GM19438 (cell line): ENCODE measurements around the gene C17orf58.
A peak's percentile ranks its signal among the peaks of the same experiment; 100 is the strongest.
"Not testable (repeated sequence)": the region's sequence is repeated elsewhere in the genome, so short reads cannot be mapped to it uniquely, and the experiment has no call there.

ENCODE experiments used
- ATAC-seq: cut with Tn5 transposase; IDR thresholded peaks from one replicate; pipeline ENCODE4 v1.9.1; 2021; ENCODE audit warnings: low read depth; ENCODE audit not compliant: unreplicated experiment

The C17orf58 gene

DNA sequence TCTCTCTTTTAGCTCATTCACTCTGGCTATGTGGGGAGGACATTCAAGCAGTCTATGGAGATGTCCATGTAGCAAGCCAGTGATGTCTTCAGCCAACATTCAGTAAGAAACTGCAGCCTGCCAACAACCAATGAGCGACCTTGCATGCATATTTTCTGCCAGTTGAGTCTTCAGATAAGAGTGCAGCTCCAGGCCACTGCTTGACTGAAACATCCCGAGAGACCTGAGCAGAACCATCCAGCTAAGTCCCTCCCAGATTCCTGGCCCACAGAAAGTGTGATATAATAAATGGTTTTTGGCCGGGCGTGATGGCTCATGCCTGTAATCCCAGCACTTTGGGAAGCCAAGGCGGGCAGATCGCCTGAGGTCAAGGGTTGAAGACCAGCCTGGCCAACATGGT is 10.5 kb upstream of the C17orf58 start:
- ATAC-seq = no peak

DNA sequence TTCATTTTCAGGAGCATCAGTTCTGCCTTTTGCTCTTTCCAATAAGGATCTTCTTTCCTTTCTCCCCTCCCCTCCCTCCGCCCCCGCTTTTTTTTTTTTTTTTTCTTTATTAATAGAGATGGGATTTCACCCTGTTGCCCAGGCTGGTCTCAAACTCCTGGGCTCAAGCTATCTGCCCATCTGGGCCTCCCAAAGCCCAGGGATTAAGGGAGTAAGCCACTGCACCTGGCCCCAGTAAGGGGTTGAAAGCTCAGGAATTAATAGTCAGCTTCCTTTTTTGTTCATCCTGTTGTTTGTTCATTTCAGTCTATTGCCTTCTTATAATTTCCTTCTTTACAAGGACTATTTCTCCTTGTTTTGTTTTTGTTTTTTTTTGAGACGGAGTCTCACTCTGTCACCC is 7.9 kb upstream of the C17orf58 start:
- no peak for ATAC-seq

DNA sequence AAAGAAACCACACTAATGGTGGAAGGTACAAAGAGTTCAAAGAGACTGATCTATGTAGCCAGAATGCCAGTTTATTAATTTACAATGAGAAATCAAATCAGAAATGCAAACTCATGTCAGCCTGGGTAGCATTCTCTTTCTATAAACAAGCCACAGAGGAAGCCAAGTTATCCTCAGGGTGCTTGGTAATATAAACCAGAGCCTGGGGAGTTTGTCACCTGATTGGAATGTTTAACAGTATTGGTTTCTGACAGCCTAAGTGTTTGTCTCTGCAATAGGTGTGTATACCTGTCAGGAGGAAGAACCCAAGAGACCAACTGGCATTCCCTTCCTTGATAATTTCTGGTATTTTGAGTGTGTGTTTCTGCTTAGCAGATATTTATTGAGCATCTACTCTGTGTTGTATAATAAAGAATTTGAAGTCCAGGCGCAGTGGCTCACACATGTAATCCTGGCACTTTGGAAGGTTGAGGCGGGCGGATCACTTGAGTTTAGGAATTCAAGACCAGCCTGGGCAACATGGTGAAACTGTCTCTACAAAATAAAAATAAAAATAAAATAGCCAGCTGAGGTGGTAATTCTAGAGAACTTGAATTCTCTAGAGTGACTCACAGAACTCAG is 3.1 kb upstream of the C17orf58 start:
- no peak for ATAC-seq

DNA sequence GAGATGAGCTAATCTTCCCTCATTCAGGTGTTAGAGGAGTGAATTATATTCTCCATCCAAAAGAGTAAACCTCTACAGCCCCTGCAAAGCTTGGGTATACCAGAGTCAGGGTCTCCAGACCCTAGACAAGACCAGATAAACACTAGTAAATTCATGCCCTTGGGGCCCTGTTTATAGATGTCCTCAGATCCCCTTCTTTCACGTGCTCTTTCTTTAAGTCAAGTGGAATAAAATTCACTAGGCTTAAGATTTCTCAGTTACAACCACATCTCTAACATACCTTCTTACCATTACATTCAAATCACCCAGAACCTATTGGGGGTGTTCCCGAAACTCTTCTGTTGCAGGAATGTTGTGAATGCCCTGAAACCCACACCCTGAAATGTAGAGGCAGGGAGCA is 2.2 kb upstream of the C17orf58 start:
- no peak for ATAC-seq

DNA sequence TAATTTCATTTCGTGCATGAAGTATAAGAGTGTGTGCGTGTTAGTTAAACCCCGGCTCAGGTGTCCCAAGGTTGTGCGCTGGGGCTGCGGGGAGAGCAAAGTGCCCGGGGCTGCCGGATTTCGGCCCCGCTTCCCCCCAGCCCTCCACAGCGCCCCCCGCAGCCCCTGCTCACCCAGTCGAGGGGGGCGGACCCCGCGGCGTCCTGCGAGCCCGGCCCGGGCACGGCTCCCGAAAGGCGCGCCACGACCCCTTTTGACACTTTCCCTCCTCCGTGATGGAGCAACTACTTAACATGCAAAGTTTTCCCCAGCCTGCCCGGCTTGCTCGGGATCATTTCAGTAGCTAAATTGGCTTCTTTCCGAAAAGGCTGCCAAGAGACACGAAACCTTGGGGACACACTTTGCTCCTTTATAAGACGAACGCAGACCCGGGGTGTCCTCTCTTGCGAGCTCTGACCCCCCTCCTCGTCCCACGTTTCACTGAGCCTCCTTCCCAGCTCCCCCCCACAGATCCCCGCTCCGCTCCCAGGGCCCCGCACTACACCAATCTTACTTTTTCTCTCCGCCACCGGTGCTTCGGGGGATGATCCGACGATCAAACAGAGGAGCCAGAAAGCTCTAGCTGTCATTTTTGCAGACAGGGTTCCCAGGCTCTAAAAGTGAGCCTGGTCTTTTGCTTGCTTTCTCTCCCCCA is 552 bp downstream of the C17orf58 start:
- no peak for ATAC-seq

DNA sequence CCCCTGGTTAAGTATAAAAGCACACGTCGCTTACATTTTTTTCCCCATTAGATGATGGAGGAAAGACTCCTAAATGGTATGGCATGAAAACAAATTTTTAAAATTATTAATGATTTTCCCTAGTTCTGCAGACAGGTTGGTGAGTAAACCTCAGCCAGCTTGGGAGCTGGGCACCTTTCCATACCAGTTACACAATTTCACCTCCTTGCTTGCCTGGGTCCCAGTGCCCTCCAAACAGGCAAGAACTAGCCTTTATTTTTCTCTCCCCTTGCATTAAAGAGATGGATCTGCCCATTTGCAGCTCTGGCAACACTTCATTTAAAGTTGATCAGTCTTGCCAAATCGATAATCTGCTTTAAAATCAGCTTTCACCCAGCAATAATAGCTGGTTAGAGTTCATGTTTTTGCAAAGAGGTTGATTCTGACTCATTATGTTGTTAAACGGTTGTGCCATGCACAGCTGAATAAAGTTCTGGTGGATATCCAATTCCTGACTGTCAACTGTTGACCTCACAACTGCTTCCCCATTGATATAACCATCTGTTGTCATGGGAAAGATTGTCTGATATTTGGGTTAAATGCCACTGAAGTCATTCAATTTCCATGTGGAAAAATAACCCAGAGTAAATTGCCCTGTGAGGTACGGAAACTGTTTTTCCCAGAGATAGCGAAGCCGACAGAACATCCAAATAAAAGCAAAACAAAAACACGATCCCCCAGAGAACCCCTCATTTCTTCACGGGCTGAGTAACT is 1.3 kb downstream of the C17orf58 start:
- no peak for ATAC-seq

DNA sequence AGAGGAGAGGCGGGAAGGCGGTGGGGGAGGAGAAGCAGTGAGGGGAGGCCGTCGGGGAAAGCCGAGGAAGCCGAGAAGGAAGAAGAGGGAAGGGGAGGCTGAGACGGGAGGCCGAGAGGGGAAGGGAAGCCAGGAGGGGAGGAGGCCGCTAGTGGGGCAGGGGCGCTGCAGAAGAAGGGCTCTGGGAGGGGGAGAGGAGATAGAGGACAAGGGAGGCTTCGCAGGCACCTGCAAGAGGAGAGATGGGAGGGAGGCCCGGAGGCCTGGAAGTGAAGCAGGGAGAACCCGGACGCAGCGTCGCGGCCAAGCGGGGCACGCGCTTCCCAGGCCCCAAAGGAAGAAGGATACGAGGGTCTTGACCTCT is 2.3 kb downstream of the C17orf58 start:
- no peak for ATAC-seq

DNA sequence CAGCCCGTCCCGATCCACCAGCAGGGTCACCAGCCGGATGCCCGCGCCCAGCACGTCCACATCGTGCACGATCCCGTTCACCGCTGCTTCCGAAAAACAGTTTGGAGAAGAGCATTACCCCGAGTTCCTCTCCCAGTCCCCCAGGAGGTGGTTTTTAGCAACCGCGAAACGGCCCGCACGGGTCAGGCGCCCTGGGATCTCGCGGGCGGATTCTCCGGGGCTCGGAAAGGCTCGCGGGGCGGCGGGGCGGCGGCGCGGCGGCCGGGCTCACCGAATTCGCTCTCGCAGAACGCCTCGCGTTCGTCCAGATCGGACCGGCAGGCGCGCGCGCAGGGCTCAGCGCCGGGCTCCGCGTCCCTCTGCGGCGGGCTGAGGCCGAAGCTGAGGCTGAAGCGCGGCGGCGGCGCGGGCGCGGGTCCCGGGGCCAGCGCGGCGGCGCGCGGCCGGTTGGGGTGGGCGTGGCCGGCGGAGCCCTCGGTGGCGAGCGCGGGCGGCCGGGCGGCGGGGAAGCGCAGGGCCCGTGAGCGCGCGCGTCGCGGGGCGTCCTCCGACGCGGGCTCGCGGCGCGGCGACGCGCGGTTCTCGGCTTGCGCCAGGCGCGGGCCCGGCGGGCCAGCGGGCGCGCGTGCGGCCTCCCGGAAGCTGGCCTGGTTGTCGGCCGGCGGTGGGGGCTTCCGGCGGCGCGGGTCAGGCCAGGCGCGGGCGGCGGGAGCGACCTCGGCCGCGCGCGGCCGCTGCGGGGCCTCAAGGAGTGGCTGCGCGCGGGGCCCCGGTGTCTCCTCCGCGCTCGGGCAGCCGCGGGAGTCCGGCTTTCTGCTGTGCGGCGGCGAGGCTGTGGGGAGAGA is 2.9 kb downstream of the C17orf58 start:
- ATAC-seq = peak; percentile 67

DNA sequence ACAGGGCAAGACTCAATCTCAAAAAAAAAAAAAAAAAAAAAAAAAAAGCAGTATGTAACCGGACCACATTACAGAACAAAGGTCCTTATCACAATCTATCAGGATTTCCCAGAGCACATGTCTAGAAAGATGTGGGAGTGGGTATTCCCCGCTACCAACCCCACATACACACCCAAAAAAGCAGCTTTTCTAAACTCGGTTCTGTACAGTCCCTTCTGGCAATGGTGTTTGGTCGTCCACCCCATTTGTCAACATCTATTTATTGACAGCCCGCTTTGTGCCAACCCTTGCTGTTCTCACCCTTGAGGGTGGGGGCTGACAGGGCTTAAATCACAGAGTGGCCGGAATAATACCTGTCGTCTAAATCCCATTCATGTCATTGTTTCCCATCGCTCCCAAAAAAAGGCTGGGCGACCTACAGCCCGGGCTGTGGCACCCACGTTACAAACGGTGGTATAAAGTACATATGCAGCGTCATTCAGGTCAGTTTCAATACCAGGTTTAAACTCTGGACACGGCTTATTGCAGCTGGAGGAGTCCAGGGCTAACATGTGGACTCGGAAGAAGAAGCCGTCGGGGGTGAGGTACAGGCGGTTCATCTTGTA is 3.6 kb downstream of the C17orf58 start:
- ATAC-seq = peak; percentile 4

DNA sequence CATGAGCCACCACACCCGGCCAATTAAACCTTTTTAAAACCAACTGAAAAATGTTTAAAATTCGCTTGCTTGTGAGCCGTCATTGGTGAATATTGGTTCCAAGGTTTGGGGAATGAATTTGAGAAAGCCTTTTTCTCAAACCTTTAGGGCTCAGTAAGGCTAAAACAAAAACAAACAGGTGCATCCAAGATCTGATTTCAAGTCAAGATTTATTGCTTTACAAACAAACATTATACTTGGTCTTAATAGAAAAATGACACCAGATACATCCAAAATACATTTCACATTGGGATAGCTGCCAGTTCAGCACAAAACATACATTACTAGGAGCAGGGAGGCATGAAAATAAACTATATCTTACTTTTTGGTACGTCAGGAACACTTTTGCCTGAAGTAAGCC is 5.4 kb downstream of the C17orf58 start:
- no peak for ATAC-seq

DNA sequence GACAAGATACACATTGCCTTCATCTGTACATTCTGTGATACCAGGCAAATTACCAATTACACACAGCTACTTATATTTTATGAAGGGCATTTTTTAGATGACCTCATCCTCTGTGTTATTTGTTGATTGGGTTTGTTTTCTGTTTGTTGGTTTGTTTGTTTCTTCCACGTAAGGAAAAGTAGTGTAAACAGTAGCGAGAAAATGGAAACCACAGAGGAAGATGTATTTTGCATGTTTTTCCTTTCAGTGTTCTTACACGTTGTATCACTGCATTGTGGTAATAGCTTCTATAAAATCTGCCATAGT is 12.9 kb downstream of the C17orf58 start:
- no peak for ATAC-seq

DNA sequence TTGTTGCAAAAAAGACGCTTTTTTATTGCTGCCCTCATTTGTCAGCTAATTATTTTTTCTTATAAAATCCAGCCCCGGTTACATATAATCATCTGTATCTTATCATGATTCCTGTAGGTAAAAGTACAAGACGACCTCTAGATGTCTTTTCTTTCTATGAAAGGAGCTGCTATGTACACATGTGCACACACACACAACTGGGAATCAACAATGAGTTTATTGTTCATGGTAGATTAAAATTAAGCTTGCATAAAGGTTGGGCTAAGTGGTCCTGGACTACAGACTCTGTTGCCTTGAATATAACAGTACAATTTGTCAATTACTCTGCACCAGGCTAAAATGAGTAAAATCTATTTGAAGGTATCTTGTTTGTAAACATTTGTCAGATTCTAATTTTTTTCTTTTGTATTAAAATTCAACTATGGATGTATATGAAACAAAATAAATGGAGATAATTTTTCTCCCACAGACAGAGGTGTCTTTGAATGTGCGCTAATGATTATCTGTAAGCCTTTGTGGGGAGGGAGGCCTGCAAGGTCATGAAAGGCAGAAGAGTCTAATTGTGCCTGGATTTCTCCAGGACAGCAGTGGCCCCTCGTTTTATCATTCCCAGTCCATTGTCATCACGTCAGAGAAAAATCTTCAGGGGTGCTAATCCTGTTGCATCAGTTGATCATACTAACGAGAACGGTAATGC is 13.4 kb downstream of the C17orf58 start:
- no peak for ATAC-seq

DNA sequence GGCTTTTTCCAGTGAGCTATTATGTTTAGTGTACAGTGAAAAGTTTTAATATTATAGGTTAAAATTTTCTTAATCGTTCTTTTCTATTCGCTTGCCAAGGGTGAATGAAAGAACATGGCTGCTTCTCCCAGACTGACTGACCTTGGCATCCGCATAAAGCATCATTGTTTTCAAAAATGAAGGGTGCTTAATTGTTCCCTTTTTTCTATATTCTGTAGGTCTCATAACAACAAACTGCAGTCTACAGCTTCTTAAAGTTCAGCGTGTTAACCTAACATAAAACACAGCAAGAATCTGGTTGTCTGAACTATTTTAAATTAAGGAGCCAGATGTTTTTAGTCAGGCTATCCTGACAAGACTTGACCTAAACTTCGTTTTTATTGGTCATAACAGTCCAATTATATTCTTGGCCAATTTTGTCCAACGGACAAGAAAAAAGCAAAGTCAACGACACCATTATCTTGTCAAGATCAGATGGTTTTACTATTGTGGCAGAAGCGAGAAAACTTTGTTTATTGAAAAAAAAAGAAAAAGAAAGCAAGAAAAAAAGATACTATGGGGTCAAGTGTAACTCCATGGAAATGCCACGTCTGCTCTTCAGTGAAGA is 14.1 kb downstream of the C17orf58 start:
- no peak for ATAC-seq

DNA sequence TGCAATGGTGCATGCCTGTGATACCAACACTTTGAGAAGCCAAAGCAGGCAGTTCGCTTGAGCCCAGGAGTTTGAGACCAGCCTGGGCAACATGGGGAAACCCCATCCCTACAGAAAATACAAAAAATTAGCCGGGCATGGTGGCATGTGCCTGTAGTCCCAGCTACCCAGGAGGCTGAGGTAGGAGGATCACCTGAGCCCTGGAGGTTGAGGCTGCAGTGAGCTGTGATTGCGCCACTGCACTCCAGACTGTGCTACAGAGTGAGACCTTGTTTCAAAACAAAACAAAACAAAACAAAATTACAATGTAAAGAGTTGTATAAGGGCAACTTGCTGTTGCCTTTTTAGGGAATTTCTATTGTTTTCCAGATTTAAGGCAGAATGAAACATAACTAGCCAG is 15.4 kb downstream of the C17orf58 start:
- ATAC-seq = not testable (repeated sequence)

DNA sequence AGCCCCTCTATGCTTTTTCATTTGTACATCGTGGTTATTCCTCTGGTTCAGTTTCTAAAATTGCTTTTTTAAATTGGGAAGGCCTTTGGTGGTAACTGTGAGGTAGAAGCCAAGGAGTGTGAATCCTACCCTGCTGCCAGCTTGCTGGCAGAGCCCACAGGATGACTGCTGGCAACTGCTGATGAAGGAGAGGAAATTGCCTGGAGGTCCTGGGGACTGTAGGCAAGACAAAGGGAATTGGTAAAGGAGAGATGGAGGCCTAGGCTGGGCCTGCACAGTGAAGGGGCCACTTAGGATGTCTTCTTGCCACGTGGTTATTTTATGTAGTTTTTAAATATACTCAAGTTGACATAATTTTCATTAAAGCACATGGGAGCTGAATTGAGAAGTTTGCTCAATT is 15.8 kb downstream of the C17orf58 start:
- ATAC-seq = no peak

DNA sequence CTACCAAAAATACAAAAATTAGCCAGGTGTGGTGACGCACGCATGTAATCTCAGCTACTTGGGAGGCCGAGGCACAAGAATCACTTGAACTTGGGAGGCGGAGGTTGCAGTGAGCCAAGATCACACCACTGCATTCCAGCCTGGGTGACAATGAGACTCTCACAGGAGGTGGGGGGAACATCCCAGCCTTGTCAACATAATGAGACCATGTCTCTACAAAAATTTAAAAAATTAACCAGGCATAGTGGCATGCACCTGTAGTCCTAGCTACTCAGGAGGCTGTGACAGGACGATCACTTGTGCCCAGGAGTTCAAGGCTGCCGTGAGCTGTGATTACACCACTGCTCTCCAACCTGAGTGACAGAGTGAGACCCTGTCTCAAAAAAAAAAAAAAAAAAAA is 20.0 kb downstream of the C17orf58 start:
- ATAC-seq = not testable (repeated sequence)

DNA sequence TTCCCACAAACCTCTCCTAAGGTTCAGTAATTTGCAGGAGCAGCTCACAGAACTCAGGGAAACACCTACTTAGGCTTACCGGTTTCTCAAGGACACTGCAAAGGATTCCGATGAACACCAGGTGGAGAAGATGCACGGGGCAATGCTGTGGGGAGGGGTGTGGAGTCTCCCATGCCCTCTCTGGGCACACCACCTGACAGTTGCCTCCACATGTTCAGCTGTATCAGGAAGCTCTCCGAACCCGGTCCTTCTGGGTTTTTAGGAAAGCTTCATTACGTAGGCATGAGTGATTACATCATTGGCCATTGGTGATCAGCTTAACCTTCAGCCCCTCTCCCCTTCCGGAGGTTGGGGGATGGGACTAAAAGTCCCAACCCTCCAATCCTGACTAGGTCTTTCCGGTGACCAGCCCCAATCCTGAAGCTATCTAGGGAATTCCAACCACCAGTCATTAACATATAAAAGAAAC is 21.6 kb downstream of the C17orf58 start:
- no peak for ATAC-seq

DNA sequence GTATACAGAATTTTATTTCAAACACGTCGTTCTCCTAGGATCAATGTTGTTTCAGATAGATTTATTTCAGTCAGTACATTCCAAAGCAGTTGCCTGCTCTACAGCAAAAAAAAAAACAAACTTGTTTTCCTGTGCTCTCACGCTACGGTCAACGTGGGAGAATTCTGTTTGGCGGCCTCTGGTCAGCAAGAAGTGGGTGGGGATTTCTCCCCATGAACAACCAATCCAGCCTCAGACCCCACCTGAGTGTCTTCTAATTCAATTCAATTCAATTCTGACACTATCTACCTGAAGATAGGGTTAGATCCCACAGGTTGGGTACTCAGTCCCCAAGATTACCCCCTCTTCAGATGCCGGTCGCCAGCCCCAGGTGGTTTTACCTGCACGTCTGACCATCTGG is 22.1 kb downstream of the C17orf58 start:
- ATAC-seq = no peak

DNA sequence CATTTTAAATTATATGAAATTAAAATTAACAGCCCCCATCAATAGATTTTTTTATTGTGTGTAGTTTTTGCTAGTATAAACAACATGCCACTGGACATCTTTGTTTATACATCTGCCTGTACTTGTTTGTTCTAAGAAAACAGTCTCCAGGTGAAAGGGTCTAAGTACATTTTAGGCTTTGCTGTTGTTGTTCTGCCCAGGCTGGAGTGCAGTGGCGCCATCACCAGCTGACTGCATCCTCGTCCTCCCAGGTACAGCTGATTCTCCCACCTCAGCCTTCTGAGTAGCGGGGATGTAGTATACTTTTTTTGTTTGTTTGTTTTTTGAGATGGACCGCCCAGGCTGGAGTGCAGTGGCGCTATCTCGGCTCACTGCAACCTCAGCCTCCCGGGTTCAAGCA is 25.5 kb downstream of the C17orf58 start:
- ATAC-seq = no peak

DNA sequence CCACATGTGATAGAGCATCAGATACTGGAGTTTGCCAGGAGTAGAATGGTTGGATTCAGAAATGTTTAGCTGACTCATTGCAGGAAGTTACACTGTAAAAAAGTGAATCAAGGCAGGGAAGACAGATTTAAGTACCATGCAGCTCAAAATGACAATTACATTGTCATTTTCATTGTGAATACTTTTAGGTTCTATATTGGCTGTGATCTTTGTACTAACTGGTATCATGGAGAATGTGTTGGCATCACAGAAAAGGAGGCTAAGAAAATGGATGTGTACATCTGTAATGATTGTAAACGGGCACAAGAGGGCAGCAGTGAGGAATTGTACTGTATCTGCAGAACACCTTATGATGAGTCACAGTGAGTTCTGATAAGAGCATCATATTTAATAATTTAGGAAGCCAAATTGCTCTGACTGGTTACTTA is 33.1 kb downstream of the C17orf58 start:
- not testable (repeated sequence) for ATAC-seq
